Astrocyte (in vitro differentiated cells and primary cell): ENCODE data around the gene RAB40AL.

Source experiments
- EZH2 ChIP-seq: IDR thresholded peaks from 2 replicates; pipeline ENCODE4 v1.6.1; 2012; ENCODE audit warnings: mild to moderate bottlenecking, low read length, inconsistent platforms; ENCODE audit not compliant: insufficient read depth
- TF ChIP-seq, protein P1 (sequence below): IDR thresholded peaks from 2 replicates; pipeline ENCODE4 v1.5.1; 2011; ENCODE audit warnings: low read depth, mild to moderate bottlenecking, inconsistent platforms, low read length, moderate library complexity; ENCODE audit not compliant: insufficient read depth

DNA sequence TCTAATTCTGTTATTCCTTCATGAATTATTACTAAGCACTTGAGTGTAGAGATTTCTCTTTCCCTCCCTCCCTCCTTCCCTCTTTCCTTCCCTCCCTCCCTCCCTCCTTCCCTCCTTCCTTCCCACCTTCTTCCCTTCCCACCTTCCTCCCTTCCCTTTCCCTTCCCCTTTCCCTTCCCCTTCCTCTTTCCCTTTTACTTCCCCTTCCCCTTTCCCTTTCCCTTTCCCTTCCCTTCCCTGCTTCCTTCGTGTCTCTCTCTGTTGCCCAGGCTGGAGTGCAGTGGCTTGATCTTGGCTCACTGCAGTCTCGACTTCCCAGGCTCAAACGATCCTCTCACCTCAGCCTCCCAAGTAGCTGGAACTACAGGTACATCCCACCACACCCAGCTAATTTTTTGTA is 49.4 kb upstream of the RAB40AL start:
- TF ChIP-seq, protein P1, sequence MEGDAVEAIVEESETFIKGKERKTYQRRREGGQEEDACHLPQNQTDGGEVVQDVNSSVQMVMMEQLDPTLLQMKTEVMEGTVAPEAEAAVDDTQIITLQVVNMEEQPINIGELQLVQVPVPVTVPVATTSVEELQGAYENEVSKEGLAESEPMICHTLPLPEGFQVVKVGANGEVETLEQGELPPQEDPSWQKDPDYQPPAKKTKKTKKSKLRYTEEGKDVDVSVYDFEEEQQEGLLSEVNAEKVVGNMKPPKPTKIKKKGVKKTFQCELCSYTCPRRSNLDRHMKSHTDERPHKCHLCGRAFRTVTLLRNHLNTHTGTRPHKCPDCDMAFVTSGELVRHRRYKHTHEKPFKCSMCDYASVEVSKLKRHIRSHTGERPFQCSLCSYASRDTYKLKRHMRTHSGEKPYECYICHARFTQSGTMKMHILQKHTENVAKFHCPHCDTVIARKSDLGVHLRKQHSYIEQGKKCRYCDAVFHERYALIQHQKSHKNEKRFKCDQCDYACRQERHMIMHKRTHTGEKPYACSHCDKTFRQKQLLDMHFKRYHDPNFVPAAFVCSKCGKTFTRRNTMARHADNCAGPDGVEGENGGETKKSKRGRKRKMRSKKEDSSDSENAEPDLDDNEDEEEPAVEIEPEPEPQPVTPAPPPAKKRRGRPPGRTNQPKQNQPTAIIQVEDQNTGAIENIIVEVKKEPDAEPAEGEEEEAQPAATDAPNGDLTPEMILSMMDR, result no peak
- TF ChIP-seq EZH2, result no peak
